ENCODE results near the gene GRK1. TPM values are rescaled to one million over a fixed set of nuclear protein-coding genes. Genes with fewer than 3 reads are reported as not detected.

GRK1 gene
- total RNA-seq, 2 experiments from 2014 or later: 0.07 to 0.09 TPM

DNA sequence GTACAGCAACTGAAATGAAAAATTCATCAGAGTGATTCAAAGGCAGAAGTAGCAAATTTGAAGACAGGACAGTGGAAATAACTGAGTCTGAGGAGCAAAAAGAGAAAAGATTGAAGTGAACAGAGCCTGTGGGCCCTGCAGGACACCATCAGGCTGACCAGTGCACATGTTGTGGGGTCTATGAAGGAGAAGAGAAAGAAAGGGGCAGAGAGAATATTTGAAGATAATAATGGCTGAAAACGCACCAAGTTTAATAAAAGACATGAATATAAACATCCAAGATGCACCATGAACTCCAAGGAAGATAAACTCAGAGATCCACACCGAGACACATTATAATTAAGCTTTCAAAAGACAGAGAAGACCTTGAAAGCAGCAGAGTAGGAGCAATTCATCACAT lies 24.5 kb upstream of the GRK1 start:
- Mint-ChIP-seq H3K27me3 (no peaks in the 10 kb centered on the region), H3K27ac (no peak overlapping the region), H3K9me3 (no peaks in the 10 kb centered on the region), H3K4me3 (no peak overlapping the region), H3K36me3 (ENCODE audit: low read depth) (peaks cover 46% of the 10 kb centered on the region), H3K4me1 (ENCODE audit: low read depth) (peaks cover 12% of the 10 kb centered on the region)
- ChIA-PET CTCF (no interaction called here), POLR2A (no interaction called here)
- ATAC-seq (no peak), DNase-seq (no peak)
- intact Hi-C loops (cut with micrococcal nuclease): no loop called here
- TF ChIP-seq, protein P1, sequence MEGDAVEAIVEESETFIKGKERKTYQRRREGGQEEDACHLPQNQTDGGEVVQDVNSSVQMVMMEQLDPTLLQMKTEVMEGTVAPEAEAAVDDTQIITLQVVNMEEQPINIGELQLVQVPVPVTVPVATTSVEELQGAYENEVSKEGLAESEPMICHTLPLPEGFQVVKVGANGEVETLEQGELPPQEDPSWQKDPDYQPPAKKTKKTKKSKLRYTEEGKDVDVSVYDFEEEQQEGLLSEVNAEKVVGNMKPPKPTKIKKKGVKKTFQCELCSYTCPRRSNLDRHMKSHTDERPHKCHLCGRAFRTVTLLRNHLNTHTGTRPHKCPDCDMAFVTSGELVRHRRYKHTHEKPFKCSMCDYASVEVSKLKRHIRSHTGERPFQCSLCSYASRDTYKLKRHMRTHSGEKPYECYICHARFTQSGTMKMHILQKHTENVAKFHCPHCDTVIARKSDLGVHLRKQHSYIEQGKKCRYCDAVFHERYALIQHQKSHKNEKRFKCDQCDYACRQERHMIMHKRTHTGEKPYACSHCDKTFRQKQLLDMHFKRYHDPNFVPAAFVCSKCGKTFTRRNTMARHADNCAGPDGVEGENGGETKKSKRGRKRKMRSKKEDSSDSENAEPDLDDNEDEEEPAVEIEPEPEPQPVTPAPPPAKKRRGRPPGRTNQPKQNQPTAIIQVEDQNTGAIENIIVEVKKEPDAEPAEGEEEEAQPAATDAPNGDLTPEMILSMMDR (IDR thresholded peaks at IDR 0.05): no peak

DNA sequence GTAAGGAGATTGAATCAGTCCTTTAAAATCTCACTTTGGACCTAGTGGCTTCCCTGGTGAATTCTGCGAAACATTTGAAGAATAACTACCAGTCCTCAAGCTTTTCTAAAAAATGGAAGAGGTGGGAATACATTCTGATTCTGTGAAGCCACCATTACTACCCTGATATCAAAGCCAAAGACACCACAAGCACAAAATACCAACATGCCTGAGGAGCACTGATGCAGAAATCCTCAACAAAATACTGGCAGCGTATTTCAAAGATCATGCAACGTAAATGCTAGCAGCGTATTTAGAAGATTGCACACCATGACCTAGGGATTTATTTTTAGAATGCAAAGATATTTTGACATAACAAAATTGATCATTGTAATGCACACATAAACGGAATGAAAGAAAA lies 23.4 kb upstream of the GRK1 start:
- H3K4me3 Mint-ChIP-seq: no peak overlapping the region
- ChIA-PET POLR2A (interaction anchor here (0.5 kb wide), 1 partner anchor 194 kb away, joined by 3 read pairs; no protein-coding TSS in a partner anchor), CTCF (no interaction called here)
- intact Hi-C loops (cut with micrococcal nuclease): no loop called here
- no peak for DNase-seq
- H3K9me3 Mint-ChIP-seq: no peaks in the 10 kb centered on the region
- H3K36me3 Mint-ChIP-seq (ENCODE audit: low read depth): peaks cover 38% of the 10 kb centered on the region
- ATAC-seq: no peak
- no peak overlapping the region for H3K27ac Mint-ChIP-seq
- peaks cover 12% of the 10 kb centered on the region for H3K4me1 Mint-ChIP-seq (ENCODE audit: low read depth)
- TF ChIP-seq, protein P1 (IDR thresholded peaks at IDR 0.05): no peak
- H3K27me3 Mint-ChIP-seq: no peaks in the 10 kb centered on the region

DNA sequence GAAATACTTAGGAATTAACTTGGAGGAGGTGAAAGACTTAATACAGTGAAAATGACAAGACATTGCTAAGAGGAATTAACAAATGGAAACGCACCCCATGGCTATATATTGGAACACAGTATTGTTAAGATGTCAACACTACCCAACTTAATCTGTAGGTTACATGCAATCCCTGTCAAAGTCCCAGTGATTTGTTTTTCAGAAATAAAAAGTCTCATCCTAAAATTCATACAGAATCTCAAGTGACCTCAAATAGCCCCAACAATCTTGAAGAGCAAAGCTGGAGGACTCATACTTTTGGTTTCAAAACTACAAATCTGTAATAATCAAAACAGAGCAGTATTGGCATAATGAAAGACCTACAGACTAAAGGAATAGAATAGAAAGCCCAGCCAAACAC lies 22.2 kb upstream of the GRK1 start:
- intact Hi-C loops (cut with micrococcal nuclease): no loop called here
- POLR2A ChIA-PET: no interaction called here
- no peak overlapping the region for H3K27ac Mint-ChIP-seq
- H3K4me3 Mint-ChIP-seq: no peak overlapping the region
- ATAC-seq (no peak), DNase-seq (no peak)
- H3K4me1 Mint-ChIP-seq (ENCODE audit: low read depth): peaks cover 12% of the 10 kb centered on the region
- CTCF ChIA-PET: interaction anchor here (1.0 kb wide), 1 partner anchor 186 kb away, joined by 3 read pairs; no protein-coding TSS in a partner anchor
- H3K27me3 Mint-ChIP-seq: no peaks in the 10 kb centered on the region
- TF ChIP-seq, protein P1 (IDR thresholded peaks at IDR 0.05): no peak
- no peaks in the 10 kb centered on the region for H3K9me3 Mint-ChIP-seq
- peaks cover 29% of the 10 kb centered on the region for H3K36me3 Mint-ChIP-seq (ENCODE audit: low read depth)

DNA sequence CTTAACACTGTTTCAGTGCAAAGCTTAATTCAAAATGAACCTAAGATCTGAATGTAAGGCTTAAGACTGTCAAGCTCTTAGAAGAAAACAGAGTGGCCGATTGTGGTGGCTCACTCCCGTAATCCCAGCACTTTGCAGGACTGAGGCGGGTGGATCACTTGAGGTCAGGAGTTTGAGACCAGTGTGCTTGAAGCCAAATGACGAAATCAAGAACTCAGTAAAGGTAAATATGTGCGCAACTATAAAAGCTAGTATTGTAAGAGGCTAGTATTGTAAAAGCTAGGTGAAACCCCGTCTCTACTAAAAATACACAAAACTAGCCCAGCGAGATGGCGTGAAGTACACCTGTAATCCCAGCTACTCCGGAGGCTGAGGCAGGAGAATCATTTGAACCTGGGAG lies 21.7 kb upstream of the GRK1 start:
- no peak overlapping the region for H3K4me3 Mint-ChIP-seq
- ATAC-seq: no peak
- H3K27ac Mint-ChIP-seq: no peak overlapping the region
- peaks cover 24% of the 10 kb centered on the region for H3K36me3 Mint-ChIP-seq (ENCODE audit: low read depth)
- intact Hi-C loops (cut with micrococcal nuclease): no loop called here
- TF ChIP-seq, protein P1 (IDR thresholded peaks at IDR 0.05): no peak
- H3K9me3 Mint-ChIP-seq: no peaks in the 10 kb centered on the region
- ChIA-PET CTCF (interaction anchor here (1.0 kb wide), 1 partner anchor 187 kb away, joined by 3 read pairs; no protein-coding TSS in a partner anchor), POLR2A (no interaction called here)
- H3K4me1 Mint-ChIP-seq (ENCODE audit: low read depth): peaks cover 12% of the 10 kb centered on the region
- DNase-seq: no peak
- no peaks in the 10 kb centered on the region for H3K27me3 Mint-ChIP-seq

DNA sequence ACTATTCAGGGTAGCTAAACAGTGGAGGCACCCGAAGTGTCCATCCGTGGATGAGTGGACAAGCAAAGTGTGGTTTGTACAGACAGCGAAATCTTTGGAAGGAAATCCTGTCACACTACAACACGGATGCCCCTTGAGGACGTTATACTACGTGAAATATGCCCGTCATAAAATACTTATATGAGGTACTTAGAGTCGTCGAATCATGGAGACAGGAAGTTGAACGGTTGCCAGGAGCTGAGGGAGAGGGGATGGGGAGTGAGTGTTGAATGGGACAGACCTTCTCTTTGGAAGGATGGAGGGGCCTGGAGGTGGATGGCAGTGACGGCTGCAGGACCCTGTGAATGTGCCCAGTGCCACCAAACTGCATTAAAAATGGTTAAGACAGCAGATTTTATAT lies 20.6 kb upstream of the GRK1 start:
- TF ChIP-seq, protein P1 (IDR thresholded peaks at IDR 0.05): no peak
- no peak overlapping the region for H3K4me3 Mint-ChIP-seq
- POLR2A ChIA-PET: interaction anchor here (0.6 kb wide), 1 partner anchor 12 kb away, joined by 3 read pairs; the partner anchor contains the start of gene ATP4B
- H3K27ac Mint-ChIP-seq: no peak overlapping the region
- intact Hi-C loops (cut with micrococcal nuclease): no loop called here
- peaks cover 17% of the 10 kb centered on the region for H3K36me3 Mint-ChIP-seq (ENCODE audit: low read depth)
- DNase-seq (no peak), ATAC-seq (no peak)
- H3K27me3 Mint-ChIP-seq: no peaks in the 10 kb centered on the region
- H3K4me1 Mint-ChIP-seq (ENCODE audit: low read depth): peaks cover 12% of the 10 kb centered on the region
- CTCF ChIA-PET: no interaction called here
- no peaks in the 10 kb centered on the region for H3K9me3 Mint-ChIP-seq

All from activated CD8-positive, alpha-beta T cell treated with anti-CD3 and anti-CD28 coated beads for 36 hours (primary cell).